Uterus (tissue), 2 donors: ENCODE data around the gene SNAPC1.

Experiments used
- CTCF ChIP-seq, 4 experiments: fragments of 200-600 bp in 2 of 4; fragments of 450-650 bp in 2 of 4; sonication (generic) in 2 of 4; IDR thresholded peaks; one replicate each; pipeline ENCODE4 v1.5.1; 2016 to 2019; ENCODE audit warnings: antibody characterized with exemption in 4 of 4, mild to moderate bottlenecking in 2 of 4, moderate library complexity in 1 of 4
- POLR2A ChIP-seq, 2 donors: fragments of 450-650 bp; IDR thresholded peaks; one replicate each; pipeline ENCODE4 v1.6.1; 2016; ENCODE audit warnings: antibody characterized with exemption in 2 of 2, mild to moderate bottlenecking in 1 of 2, moderate library complexity in 1 of 2

DNA sequence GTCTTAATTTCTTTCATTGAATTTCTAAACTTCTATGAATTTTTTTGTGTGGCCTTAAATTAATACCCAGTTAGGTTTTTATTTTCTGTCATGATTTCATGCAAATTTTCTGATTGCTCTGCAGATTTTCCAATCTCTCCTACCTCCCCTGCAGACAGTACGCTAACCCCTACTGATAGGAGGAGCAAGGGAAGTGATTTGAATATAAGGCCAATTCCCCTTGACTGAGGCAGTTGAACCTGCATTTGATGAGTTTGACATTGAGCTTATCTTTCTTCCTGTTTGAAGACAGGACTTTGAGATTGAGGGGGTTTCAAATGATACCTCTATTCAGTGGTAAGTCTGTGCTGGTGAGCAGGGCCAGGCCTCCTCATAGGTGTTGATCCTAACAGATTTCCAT is 74.6 kb downstream of the SNAPC1 start:
- TF ChIP-seq CTCF (IDR thresholded peaks at IDR 0.05) (no peak), POLR2A (IDR thresholded peaks at IDR 0.05) (no peak)
